ENCODE measurements around the gene NUP214.
A peak's percentile ranks its signal among the peaks of the same experiment; 100 is the strongest.
"Not testable (repeated sequence)": the region's sequence is repeated elsewhere in the genome, so short reads cannot be mapped to it uniquely, and the experiment has no call there.

NUP214 gene

DNA sequence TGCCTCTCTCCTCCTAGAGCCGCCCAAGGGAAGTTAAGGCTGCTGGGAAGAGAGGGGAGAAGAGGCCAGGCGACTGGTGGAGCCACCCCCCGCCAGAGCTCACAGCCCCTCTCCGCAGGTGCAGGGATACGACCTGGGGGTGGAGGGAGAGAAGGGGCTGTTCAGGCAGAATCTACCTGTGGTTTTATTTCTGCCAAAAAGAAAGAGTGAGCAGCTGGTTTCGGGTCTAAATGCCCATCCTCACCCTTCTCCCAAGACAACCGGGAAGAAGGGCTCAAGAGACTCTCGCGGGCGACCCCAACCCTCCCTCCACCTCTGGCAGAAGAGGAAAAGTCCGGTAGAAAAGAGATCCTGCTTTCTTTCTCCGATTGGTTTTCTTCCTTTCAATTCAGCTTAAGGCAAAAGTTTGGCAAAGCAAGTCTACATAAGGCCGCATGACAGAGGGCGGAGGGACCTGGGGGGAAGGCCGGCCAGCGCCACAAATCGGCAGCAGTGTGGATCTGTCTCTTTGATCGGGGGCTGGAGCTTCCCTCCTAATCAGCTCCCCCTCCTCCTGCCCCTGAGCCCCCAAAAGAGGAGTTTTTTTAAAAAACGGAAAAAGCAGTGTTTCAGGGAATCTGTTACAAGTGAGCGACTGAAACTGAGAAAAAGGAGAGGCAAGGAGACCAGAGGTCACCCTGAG, 134.7 kb downstream of the NUP214 start:
- DNase-seq (ENCODE audit: low spot score), result no peak

DNA sequence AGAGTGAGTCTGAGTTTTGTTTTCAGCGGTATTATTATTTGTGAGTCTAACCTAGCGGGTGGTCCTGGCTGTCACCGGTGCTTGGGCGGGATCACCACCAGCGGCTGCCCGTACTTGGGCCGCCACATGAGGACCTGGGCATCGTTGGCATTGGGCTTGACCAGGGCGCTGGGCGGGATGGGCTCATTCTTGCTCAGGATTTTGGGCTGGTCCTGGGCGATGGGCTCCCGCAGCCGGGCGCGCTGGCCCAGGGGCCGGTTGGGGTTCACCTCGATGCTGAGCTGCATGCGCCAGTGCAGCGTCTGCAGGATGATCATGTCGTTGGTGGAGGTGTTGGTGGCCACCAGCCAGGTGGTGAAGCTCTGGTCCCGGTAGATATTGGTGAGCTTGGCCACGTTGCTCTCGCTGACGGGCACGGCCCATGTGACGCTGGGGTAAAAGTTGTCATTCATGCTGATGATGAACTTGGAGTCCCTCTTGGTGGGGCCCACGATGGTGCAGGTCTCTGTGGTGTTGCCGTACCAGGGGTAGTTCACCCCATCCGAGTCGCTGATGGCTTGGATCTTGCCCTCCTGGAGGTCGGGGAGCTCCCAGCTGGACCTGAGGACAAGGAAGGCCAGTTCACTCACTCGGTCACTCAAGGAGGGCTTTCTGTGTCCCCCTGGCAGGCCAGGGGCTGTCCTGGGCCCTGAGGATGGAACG, 135.5 kb downstream of the NUP214 start:
- DNase-seq (ENCODE audit: low spot score), result no peak

DNA sequence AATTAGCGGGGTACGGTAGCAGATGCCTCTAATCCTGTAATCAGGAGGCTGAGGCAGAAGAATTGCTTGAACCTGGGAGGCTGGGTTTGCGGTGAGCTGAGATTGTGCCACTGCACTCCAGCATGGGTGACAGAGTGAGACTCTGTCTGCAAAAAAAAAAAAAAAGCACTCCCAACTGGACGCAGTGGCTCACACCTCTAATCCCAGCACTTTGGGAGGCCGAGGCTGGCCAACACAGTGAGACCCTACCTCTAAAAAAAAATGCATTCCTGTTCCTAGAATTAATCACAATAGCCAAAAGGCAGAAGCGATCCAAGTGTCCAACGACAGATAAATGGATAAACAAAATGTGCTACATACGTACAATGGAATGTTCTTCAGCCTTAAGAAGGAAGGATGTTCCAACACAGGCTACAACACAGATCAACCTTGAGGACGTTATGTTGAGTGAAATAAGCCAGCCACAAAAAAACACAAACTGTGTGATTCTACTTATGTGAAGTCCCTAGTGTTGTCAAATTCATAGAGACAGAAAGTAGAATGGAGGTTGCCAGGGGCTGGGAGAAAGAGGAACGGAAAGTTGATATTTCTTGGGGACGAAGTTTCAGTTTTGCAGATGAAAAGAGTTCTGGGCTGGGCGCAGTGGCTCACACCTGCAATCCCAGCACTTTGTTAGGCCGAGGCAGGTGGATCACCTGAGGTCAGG, 137.1 kb downstream of the NUP214 start:
- DNase-seq (ENCODE audit: low spot score), result no peak

DNA sequence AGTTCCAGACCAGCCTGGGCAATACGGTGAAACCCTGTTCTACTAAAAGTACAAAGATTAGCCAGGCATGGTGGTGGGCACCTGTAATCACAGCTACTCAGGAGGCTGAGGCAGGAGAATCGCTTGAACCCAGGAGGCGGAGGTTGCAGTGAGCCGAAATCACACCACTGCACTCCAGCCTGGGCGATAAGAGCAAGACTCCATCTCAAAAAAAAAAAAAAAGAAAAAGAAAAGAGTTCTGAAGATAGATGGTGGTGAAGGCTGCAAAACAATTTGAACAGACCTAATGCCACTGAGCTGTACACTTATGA, 137.6 kb downstream of the NUP214 start:
- not testable (repeated sequence) for DNase-seq (ENCODE audit: low spot score)

DNA sequence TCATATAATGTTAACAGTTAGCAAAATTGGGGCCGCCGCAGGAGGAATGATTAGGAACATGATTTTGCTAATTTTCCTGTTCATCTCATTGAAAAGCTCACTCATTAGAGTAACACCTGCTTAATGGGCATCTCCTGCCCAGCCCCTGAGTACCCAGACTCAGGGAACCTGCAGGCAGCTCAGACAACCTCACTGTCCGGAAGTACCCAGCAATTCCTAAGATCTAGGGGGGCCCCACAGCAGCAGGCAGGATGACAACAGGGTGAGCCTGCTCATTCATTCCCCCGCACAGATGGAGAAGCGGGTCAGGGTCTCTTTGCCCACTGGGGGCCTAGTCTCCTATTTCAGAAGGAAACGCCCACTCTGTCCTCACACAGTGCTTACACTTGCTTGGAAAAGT, 138.3 kb downstream of the NUP214 start:
- no peak for DNase-seq (ENCODE audit: low spot score)

DNA sequence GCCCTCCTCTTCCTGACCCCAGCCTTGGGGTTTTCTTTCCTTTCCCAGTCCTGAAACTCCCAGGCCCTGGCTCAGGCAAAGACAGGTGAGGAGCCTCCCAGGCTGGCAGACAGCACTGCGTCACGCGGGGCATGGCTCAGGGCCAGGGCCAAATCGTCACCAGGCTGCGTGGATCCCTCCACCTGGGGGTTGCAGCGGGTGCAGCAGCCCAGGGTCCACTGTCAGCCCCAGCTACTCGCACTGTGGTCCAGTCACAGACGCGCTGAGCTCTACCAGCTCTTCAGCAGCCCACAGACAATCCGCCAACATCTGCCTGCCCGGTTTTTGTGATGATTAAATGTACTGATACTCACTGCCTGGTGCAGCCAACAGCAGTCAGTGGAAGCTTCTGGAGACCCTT, 138.8 kb downstream of the NUP214 start:
- no peak for DNase-seq (ENCODE audit: low spot score)

DNA sequence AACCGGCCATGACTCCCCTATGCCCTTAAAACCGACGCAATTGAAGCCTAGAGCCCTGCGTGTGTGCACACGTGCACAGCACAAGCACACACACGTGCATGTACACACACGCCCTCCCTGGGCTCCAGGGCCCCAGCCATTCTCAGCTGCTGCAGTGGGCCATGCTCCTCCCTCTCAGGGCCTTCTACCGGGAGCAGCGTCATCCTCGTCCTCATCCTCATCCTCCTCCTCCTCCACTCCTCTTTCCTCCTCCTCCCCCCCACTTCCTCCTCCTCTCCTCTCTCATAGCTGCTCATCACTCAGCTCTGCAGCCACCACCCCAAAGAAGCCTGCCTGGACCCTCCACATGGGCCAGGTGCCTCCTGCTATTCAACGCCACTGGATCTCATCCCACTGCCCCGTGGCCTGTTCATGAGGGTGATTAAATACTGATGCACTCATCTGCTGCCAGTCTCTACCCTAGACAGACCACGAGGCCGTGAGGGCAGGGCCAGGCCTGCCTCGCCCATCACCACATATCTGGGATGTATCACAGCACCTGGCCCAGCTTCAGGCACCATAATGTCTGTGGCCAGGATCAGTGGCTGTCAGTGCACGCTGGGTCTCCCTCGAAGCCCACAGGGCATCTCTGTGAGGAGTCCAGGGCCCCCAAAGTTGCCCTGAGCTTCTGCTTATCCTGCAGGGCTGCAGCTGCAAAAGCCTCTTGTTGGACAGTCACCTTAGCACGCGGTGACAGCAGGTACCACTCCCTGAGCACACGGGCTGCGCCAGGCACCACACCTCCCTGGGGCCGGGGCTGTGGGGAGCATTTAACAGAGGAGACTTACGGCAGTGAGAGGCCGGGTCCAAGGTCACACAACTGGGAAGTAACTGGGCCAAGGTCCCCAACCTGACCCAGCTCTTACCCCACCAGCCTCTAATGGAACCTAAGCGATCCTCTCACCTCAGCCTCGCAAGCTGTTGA, 141.2 kb downstream of the NUP214 start:
- DNase-seq (ENCODE audit: low spot score), result no peak

DNA sequence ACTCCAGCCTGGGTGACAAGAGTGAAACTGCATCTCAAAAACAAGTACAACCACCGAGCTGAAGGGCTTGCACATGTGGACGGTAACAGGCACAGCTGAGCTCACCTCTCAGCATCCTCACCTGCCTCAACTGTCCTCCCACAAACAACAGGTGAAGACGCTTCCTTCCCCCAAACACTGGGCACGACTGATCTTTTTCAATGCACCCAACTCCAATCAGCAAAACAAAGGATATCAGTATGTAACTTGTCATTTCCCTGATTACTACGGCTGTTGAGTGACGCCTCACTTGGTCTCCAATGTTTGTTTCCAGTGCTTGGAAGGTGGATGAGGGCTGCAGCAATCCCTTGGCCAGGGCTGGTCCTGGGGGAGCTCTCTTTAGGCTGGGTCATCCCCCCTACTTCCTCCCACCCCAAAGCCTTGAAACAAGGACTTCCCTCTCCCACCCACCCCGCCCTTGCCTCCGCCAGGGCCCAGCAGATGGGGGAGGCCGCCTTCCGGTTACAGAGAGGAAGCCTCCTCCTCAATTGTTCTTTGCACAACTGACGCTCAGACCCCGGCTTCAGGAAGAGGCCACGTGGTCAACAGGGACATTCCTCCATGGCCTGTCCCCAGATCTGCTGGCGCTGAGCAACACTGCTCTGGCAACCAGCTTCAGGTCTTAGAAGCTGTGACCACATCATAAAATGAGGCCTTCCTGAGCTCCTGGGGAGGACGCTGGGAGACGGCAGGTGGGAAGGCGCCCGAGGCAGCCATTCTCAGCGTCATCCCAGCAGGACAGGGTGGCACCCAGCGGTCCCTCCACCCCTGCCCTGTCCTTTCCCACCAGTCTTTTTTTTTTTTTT, 145.0 kb downstream of the NUP214 start:
- no peak for DNase-seq (ENCODE audit: low spot score)

DNA sequence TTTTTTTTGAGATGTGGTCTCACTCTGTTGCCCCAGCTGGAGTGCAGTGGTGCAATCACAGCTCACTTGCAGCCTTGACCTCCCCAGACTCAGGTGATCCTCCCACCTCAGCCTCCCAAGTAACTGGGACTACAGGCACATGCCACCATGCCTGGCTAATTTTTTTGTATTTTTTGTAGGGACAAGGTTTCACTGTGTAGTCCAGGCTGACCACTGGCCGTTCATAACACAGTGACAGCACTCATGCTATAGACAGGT, 145.6 kb downstream of the NUP214 start:
- not testable (repeated sequence) for DNase-seq (ENCODE audit: low spot score)

DNA sequence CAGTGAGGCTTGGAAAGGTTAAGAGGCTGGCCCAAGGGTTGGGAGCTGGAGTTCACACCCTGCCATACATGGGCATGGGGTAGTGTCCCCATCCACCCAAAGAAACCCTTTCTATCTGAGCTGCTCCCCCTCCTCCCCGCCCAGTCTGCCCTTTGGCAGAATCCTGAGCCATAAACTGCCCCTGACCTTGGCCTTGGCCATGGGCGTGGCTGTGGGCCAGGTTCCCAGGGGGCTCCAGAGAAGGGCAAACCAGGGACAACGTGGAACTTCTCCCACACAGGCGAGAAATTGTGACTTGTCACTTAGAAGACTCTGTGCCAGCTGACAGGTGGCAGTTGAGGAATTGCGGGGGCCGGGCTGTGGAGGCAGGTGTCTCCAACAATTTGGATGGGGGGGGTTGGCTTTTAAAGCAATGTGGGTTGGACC, 146.1 kb downstream of the NUP214 start:
- peak; percentile 79 for DNase-seq (ENCODE audit: low spot score)

DNA sequence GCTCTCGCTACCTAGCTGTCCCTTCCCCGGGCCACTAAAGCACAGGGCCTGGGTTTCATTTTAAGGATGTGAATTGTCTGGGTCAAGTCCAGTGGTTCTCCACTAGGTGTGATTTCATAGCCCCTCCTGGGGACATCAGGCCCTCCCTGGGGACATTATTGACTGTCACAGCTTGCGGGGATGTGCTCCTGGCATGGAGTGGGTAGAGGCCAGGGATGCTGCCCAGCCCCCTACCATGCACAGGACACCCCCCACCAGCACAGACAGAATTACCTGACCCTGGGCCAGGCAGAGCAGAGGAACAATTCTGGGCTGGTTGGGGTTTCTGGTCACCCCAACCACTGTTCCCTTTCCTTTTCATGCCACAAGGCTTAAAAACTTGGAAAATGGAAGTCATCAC, 146.8 kb downstream of the NUP214 start:
- DNase-seq (ENCODE audit: low spot score), result no peak

DNA sequence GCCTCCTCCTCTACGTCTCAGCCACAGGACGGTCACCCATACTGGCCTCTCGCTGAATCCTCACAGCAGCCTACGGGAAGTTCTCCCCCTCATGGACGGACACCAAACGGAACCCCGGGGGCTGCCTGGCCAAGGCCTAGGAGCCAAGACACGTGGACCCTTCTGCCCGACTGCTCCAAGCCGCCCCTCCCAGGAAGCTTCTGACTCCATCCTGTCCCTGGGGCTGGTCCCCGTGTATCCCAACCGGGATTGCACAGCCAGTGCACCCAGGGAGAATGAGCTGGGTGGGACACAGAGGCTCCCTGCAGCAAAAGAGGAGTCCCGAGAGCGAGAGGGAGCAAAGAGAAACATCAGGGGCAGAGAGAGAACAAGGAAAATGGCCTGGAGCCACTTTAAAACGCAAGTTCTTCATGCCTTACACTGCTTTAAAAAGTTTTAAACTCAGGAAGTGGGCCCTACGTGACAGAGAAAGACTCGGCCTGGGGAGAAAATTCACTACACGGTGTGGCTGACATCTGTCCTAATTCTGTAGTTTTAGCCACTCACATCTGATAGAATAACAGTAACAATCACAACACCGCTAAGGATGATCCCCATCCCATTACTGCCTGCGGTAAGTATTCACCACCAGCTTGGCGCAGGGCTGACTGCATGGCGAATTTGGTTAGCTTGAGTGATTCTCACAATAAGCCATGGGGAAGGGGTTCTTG, 147.9 kb downstream of the NUP214 start:
- no peak for DNase-seq (ENCODE audit: low spot score)

DNA sequence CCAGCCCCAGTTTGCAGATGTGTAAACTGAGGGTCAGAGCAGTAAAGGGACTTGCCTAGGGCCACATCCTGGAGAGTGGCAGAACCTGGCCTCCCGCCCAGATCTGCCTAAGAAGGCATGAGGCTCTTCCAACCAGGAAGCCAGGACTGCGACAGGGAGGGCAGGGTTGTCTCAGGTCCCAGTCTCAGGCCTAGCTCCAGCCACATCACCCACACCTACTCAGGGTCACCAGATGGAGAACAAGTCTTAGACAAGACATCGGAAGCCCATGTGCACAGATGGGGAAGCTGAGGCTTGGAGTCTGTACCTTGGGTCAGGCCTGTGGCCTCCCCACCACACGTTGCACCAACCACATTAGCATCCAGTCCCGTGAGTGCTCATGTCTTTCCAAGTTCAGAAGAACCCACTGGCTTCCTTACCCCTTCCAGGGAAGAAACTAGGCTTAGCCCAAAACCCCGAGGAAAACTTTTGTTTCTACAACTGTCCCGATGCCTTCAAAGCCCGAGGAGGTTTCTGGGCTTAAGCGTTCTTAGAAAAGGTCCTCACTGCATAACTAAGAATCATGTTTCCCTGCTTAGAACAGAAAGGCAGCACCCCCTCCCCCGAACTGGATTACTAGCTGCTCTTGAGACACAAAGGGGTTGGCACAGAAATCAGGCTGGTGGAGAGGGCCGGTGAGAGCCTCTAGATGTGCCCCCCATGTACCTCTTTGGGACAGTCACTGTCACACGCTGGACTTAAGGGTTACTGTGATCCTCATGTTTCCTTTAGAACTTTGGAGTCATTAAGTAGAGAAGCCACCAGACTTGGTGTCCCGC, 148.7 kb downstream of the NUP214 start:
- no peak for DNase-seq (ENCODE audit: low spot score)

DNA sequence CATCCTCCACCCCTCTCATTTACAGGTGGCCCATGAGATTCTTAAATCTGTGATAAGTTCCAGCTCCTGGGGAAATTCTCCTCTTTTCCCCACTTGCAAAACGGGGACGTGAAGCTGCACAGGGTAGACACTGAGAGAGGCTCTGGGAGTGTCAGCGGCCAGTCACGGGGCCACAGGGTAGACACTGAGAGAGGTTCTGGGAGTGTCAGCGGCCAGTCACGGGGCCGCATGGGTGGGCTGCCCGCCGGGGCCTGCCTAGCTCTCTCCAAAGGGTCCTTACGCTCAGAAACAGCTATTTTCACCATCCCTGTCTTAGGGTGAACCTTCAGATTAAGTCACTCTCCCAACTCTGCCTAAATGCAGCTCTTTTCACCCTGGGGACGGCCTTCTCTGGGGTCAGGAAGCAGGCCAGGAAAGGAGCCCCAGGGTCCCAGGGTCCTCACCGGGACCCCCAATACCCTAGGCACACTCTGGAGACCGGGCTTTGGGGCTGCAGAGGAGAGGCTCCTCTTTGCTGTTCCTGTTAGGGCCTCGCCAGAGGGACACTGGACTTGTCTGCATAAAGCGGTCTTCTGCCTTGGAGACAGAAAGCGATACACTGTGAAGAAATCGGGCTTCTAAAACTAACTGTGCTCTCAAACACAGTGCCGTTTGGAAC, 149.4 kb downstream of the NUP214 start:
- DNase-seq (ENCODE audit: low spot score), result no peak

DNA sequence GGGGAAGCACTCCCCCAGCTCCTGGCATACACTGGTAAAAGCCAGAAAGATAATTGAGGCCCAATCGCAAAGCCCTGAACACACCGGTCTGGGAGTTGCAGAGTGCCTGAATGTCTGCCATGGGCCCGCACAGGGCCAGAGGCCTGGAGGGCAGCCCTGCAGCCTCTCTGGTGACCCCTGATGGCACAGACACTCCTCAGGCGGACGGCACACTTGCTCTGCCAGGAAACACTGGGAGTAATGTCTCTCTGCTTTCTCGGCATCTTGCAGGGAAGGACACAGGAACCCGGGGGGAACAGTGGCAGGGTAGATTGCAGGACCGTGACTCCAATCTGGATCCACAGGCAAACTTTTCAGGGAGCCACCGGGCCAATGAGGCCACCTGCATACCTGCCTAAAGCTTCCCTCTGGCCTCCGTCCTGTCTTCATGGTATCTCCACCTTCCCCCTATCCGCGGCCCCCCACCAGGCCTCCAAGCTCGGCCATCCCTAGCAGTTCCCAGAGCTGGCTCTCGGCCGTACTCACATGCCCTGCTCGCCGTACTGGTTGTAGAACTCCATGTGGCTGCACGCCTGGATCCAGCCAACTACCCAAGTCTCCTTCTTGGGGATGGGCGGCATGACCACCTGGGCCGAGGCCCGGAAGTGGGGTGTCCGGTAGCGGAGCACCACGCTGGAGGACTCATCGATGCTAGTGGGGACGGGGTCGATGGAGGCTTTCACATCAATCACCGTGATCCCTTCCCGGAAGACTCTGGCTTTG, 150.1 kb downstream of the NUP214 start:
- no peak for DNase-seq (ENCODE audit: low spot score)

DNA sequence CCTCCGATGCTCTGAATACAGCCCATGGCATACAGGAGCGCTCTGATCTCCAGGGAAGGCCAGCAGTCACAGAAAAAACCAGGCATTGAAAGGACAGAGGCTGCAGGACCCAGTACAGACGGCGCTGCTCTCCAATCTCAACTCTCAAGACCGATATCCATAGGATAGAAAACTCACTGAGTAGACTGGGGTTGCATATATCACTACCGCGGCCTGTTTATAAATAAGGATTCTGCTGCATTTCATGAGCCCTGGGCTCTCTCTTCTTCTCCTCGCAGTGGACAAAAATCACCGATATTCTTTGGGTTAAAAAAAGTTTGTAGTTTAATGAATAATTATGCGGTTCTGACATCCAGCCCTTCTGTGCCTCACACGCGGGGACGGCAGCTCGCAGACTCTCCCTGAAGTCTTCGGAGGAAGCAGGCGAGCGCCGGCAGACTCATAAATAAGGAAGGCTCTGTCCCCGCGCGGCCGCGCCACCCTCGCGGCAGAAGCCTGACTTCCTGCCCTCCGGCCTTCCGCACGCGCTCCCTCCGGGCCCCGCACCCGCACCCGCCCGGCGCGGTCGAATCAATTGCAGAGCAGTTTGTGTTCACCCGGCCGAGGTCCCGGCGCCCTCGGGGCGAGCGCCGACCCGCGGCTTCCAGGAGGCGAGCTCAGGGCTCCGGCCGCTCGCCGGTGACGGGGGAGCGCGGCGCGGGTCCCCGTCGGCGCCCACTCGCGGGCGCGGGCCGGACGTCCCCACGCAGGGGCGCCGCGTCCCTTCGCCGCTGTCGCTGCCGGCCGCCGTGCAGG, 150.9 kb downstream of the NUP214 start, which contains the start of gene FAM78A:
FAM78A (minus strand) TSS at position 417 of the 795 bp plus-strand sequence; CDS start at position 86, 331 bp downstream.
- no peak for DNase-seq (ENCODE audit: low spot score)

DNA sequence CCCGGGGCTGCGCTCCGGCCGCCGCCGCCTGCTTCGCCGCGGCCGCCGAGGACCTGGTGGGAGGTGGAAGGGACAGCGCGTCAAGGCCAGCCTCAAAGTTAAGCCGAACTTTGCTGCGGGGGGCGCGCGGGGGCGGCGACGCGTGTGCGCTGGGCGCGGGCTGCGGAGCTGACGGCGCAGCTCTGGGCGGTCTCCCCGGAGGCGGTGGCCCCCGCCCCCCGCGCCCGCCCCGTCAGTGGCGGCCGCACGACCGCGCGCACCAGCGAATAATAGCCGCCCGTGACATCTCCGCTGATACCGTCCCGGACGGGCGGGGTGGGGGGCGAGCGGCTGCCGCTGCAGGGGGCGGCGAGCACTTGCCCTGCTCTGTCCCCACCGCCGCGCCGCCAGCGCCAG, 151.5 kb downstream of the NUP214 start:
- no peak for DNase-seq (ENCODE audit: low spot score)
